Activated T-cell treated with anti-CD3 and anti-CD28 coated beads, Interleukin-2, amount 50 U/mL, for 24 hours (primary cell): ENCODE data around the gene NDUFB11.

Source experiments
- DNase-seq: peaks from one replicate; pipeline ENCODE4 v3.0.0-alpha.2; 2020
- H3K27ac Mint-ChIP-seq: 2 replicates; pipeline ENCODE4 v1.8.0; 2020; ENCODE audit warnings: mild to moderate bottlenecking, mixed read lengths
- H3K27me3 Mint-ChIP-seq: 2 replicates; pipeline ENCODE4 v1.8.0; 2020; ENCODE audit warnings: mixed read lengths
- H3K36me3 Mint-ChIP-seq: 2 replicates; pipeline ENCODE4 v1.8.0; 2020; ENCODE audit warnings: low read depth, mixed read lengths
- H3K4me1 Mint-ChIP-seq: 2 replicates; pipeline ENCODE4 v1.8.0; 2020; ENCODE audit warnings: low read depth, mixed read lengths
- H3K4me3 Mint-ChIP-seq: 2 replicates; pipeline ENCODE4 v1.8.0; 2020; ENCODE audit warnings: mild to moderate bottlenecking, moderate library complexity, mixed read lengths
- H3K9me3 Mint-ChIP-seq: 2 replicates; pipeline ENCODE4 v1.8.0; 2020; ENCODE audit warnings: mixed read lengths

NDUFB11 gene

GRCh38 chrX:47097018-47097417 lies 47.5 kb downstream of the NDUFB11 start:
- Mint-ChIP-seq H3K4me3 (no peak overlapping the region), H3K9me3 (no peaks in the 10 kb centered on the region), H3K4me1 (no peaks in the 10 kb centered on the region), H3K27me3 (peaks cover 35% of the 10 kb centered on the region), H3K36me3 (no peaks in the 10 kb centered on the region), H3K27ac (no peak overlapping the region)
- DNase-seq = no peak

- Mint-ChIP-seq H3K36me3 (no peaks in the 10 kb centered on the region), H3K9me3 (no peaks in the 10 kb centered on the region), H3K4me3 (no peak overlapping the region), H3K4me1 (peaks cover 10% of the 10 kb centered on the region), H3K27ac (no peak overlapping the region), H3K27me3 (peaks cover 14% of the 10 kb centered on the region)
- no peak for DNase-seq
These were observed 50.6 kb downstream of the NDUFB11 start for GRCh38 chrX:47093860-47094259.

GRCh38 chrX:47093248-47093647 lies 51.3 kb downstream of the NDUFB11 start:
- Mint-ChIP-seq H3K9me3 (no peaks in the 10 kb centered on the region), H3K27ac (no peak overlapping the region), H3K4me3 (no peak overlapping the region), H3K4me1 (peaks cover 10% of the 10 kb centered on the region), H3K36me3 (no peaks in the 10 kb centered on the region), H3K27me3 (peaks cover 7% of the 10 kb centered on the region)
- no peak for DNase-seq
